SK-N-SH (cell line): Measurements from ENCODE around the gene MALAT1.
A peak's percentile ranks its signal among the peaks of the same experiment; 100 is the strongest.

Source experiments
- CTCF ChIP-seq: fragments of 200-600 bp; sonication (generic); IDR thresholded peaks from 2 replicates; pipeline ENCODE4 v1.6.1; 2017; ENCODE audit warnings: antibody characterized with exemption, mild to moderate bottlenecking, moderate library complexity
- TAF1 ChIP-seq: IDR thresholded peaks from 2 replicates; pipeline ENCODE4 v1.6.1; 2012; ENCODE audit warnings: low read depth, mild to moderate bottlenecking, low read length, moderate library complexity, borderline replicate concordance
- TCF12 ChIP-seq: IDR thresholded peaks from 2 replicates; pipeline ENCODE4 v1.4.0; 2012

- TF ChIP-seq TAF1: 0 out of 2 replicates have a peak, but pooled peaks have one; percentile 7
- TF ChIP-seq CTCF: no peak
- no peak for TF ChIP-seq TCF12
Observed at GRCh38 chr11:65504674-65505465, 6.0 kb downstream of the MALAT1 start.
